ENCODE data around the gene ERBB3.

DNA sequence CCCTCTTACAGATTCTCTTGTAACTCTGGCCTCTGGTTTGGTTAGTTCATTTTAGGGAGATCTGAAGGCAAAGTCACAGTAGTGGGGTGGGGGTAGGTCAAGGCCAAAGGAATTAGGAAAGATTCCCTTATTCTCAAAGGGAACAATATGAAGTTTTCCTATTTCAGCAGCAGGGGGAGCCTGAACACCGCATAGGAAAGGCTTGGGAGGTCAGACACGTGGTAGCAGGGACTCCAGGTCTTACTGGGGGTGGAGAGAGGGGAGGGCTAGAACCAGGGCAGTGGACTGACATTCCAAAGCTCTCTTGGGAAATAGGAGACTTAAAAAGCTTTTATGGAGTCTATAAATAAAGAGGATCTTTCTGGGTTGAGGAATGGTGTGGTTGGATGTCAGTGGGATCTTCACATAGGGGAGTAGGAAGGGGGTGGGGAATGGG lies 39.4 kb downstream of the ERBB3 start:
- TF ChIP-seq TAF1 (IDR thresholded peaks at IDR 0.05; ENCODE audit: borderline replicate concordance, low read depth, low read length) (no peak), POLR2A (IDR thresholded peaks at IDR 0.05; ENCODE audit: low read depth, low read length) (no peak)
